SJCRH30 (cell line): Measurements from ENCODE around the gene CYBRD1. TPM values are rescaled to one million over a fixed set of nuclear protein-coding genes. Genes with fewer than 3 reads are reported as not detected.

Source experiments
- DNase-seq, 2 experiments: peaks; one replicate each; pipeline ENCODE4 v3.0.0-alpha.2; 2015 to 2020
- H3K27ac ChIP-seq: fragments of 250-450 bp; sonication (Bioruptor Pico); 2 replicates; pipeline ENCODE4 v1.5.1; 2020; ENCODE audit warnings: mild to moderate bottlenecking, moderate library complexity
- H3K27me3 ChIP-seq: fragments of 250-450 bp; sonication (Bioruptor Pico); 2 replicates; pipeline ENCODE4 v1.5.1; 2020; ENCODE audit warnings: mild to moderate bottlenecking, moderate library complexity
- H3K36me3 ChIP-seq: fragments of 250-450 bp; sonication (Bioruptor Pico); 2 replicates; pipeline ENCODE4 v1.5.1; 2020; ENCODE audit warnings: mild to moderate bottlenecking, moderate library complexity
- H3K4me1 ChIP-seq: fragments of 250-450 bp; sonication (Bioruptor Pico); 2 replicates; pipeline ENCODE4 v1.5.1; 2020; ENCODE audit warnings: mild to moderate bottlenecking, moderate library complexity
- H3K4me3 ChIP-seq: fragments of 250-450 bp; sonication (Bioruptor Pico); 2 replicates; pipeline ENCODE4 v1.5.1; 2020; ENCODE audit warnings: mild to moderate bottlenecking, moderate library complexity
- H3K9me3 ChIP-seq: fragments of 250-450 bp; sonication (Bioruptor Pico); replicated peaks from 2 replicates; pipeline ENCODE4 v1.5.1; 2020; ENCODE audit warnings: mild to moderate bottlenecking, moderate library complexity
- total RNA-seq: library from RNA; depleted of rRNA; stranded (reverse); fragments of >200 nt; shearing (Covaris generic); gene quantifications from 2 replicates; pipeline ENCODE4 v1.2.3, GENCODE V29; 2014

CYBRD1 gene
- total RNA-seq, 1 experiment from 2014 or later, result 71.2 TPM

- no peak overlapping the region for H3K4me3 ChIP-seq
- H3K27me3 ChIP-seq, result no peaks in the 10 kb centered on the region
- no peaks in the 10 kb centered on the region for H3K36me3 ChIP-seq
- no peak overlapping the region for H3K27ac ChIP-seq
- H3K9me3 ChIP-seq, result no peaks in the 10 kb centered on the region
- H3K4me1 ChIP-seq, result no peaks in the 10 kb centered on the region
- no peak for DNase-seq
These were observed 16.9 kb upstream of the CYBRD1 start for GRCh38 chr2:171505374-171505773.

- Histone ChIP-seq H3K4me1 (no peaks in the 10 kb centered on the region), H3K27ac (no peak overlapping the region), H3K27me3 (no peaks in the 10 kb centered on the region), H3K4me3 (no peak overlapping the region), H3K36me3 (no peaks in the 10 kb centered on the region), H3K9me3 (no peaks in the 10 kb centered on the region)
- DNase-seq, result no peak
These were observed 12.1 kb upstream of the CYBRD1 start for GRCh38 chr2:171509945-171510731.

GRCh38 chr2:171512014-171512413, 10.3 kb upstream of the CYBRD1 start:
- H3K4me1 ChIP-seq, result no peaks in the 10 kb centered on the region
- H3K27me3 ChIP-seq, result no peaks in the 10 kb centered on the region
- H3K27ac ChIP-seq, result no peak overlapping the region
- H3K4me3 ChIP-seq, result no peak overlapping the region
- no peaks in the 10 kb centered on the region for H3K36me3 ChIP-seq
- no peaks in the 10 kb centered on the region for H3K9me3 ChIP-seq
- DNase-seq, result no peak

GRCh38 chr2:171512683-171513195, 9.5 kb upstream of the CYBRD1 start:
- H3K9me3 ChIP-seq, result no peaks in the 10 kb centered on the region
- no peak overlapping the region for H3K27ac ChIP-seq
- no peaks in the 10 kb centered on the region for H3K36me3 ChIP-seq
- no peak overlapping the region for H3K4me3 ChIP-seq
- H3K4me1 ChIP-seq, result no peaks in the 10 kb centered on the region
- no peak for DNase-seq
- no peaks in the 10 kb centered on the region for H3K27me3 ChIP-seq

- H3K4me1 ChIP-seq, result no peaks in the 10 kb centered on the region
- H3K4me3 ChIP-seq, result no peak overlapping the region
- no peak for DNase-seq
- no peak overlapping the region for H3K27ac ChIP-seq
- H3K27me3 ChIP-seq, result no peaks in the 10 kb centered on the region
- no peaks in the 10 kb centered on the region for H3K36me3 ChIP-seq
- no peaks in the 10 kb centered on the region for H3K9me3 ChIP-seq
These were observed 8.5 kb upstream of the CYBRD1 start for GRCh38 chr2:171513719-171514160.

- Histone ChIP-seq H3K36me3 (no peaks in the 10 kb centered on the region), H3K27me3 (no peaks in the 10 kb centered on the region), H3K9me3 (no peaks in the 10 kb centered on the region), H3K4me3 (no peak overlapping the region), H3K27ac (no peak overlapping the region), H3K4me1 (no peaks in the 10 kb centered on the region)
- no peak for DNase-seq
These were observed 7.2 kb upstream of the CYBRD1 start for GRCh38 chr2:171514908-171515582.

GRCh38 chr2:171515672-171516298, 6.5 kb upstream of the CYBRD1 start:
- Histone ChIP-seq H3K4me1 (no peaks in the 10 kb centered on the region), H3K4me3 (no peak overlapping the region), H3K27ac (no peak overlapping the region), H3K9me3 (no peaks in the 10 kb centered on the region), H3K36me3 (no peaks in the 10 kb centered on the region), H3K27me3 (no peaks in the 10 kb centered on the region)
- no peak for DNase-seq

- Histone ChIP-seq H3K4me1 (0 out of 2 replicates have a peak, but pooled peaks cover 3% of the 10 kb centered on the region), H3K36me3 (no peaks in the 10 kb centered on the region), H3K27ac (no peak overlapping the region), H3K9me3 (no peaks in the 10 kb centered on the region), H3K27me3 (no peaks in the 10 kb centered on the region), H3K4me3 (no peak overlapping the region)
- DNase-seq, result peak; percentile 44 to 58
These were observed 5.5 kb upstream of the CYBRD1 start for GRCh38 chr2:171516793-171517192.

- H3K36me3 ChIP-seq, result peaks cover 4% of the 10 kb centered on the region
- no peak overlapping the region for H3K4me3 ChIP-seq
- no peak overlapping the region for H3K27ac ChIP-seq
- H3K9me3 ChIP-seq, result no peaks in the 10 kb centered on the region
- H3K27me3 ChIP-seq, result no peaks in the 10 kb centered on the region
- H3K4me1 ChIP-seq, result 0 out of 2 replicates have a peak, but pooled peaks cover 3% of the 10 kb centered on the region
- DNase-seq, result no peak
These were observed 1.8 kb upstream of the CYBRD1 start for GRCh38 chr2:171520471-171520870.

- Histone ChIP-seq H3K4me3 (peak overlapping the region; percentile 89), H3K27ac (peak overlapping the region; percentile 91)
These were observed 768 bp upstream of the CYBRD1 start for GRCh38 chr2:171521361-171522051.

GRCh38 chr2:171522788-171523087, 464 bp downstream of the CYBRD1 start:
- Histone ChIP-seq H3K27me3 (no peaks in the 10 kb centered on the region), H3K27ac (peak overlapping the region; percentile 91), H3K9me3 (no peaks in the 10 kb centered on the region), H3K36me3 (peaks cover 5% of the 10 kb centered on the region), H3K4me1 (0 out of 2 replicates have a peak, but pooled peaks cover 3% of the 10 kb centered on the region), H3K4me3 (peak overlapping the region; percentile 89)
- DNase-seq, result peak; percentile 48 to 64

More at GRCh38 chr2:171521361-171522051, 768 bp upstream of the CYBRD1 start:
- peak in 1 of 2 experiments; percentile 18 for DNase-seq
- H3K9me3 ChIP-seq, result no peaks in the 10 kb centered on the region
- 0 out of 2 replicates have a peak, but pooled peaks cover 3% of the 10 kb centered on the region for H3K4me1 ChIP-seq
- H3K27me3 ChIP-seq, result no peaks in the 10 kb centered on the region
- H3K36me3 ChIP-seq, result peaks cover 5% of the 10 kb centered on the region

- peak overlapping the region; percentile 89 for H3K4me3 ChIP-seq
- peak; percentile 75 to 81 for DNase-seq
- H3K4me1 ChIP-seq, result 0 out of 2 replicates have a peak, but pooled peaks cover 3% of the 10 kb centered on the region
- peaks cover 7% of the 10 kb centered on the region for H3K36me3 ChIP-seq
- H3K27me3 ChIP-seq, result no peaks in the 10 kb centered on the region
- H3K27ac ChIP-seq, result peak overlapping the region; percentile 91
- no peaks in the 10 kb centered on the region for H3K9me3 ChIP-seq
These were observed 1.1 kb downstream of the CYBRD1 start for GRCh38 chr2:171523088-171524017.

GRCh38 chr2:171524018-171524401, 1.7 kb downstream of the CYBRD1 start:
- Histone ChIP-seq H3K4me3 (peak overlapping the region; percentile 89), H3K36me3 (peaks cover 13% of the 10 kb centered on the region)
- peak in 1 of 2 experiments; percentile 13 for DNase-seq

More at GRCh38 chr2:171524018-171524401, 1.7 kb downstream of the CYBRD1 start:
- no peaks in the 10 kb centered on the region for H3K27me3 ChIP-seq
- no peaks in the 10 kb centered on the region for H3K9me3 ChIP-seq
- 0 out of 2 replicates have a peak, but pooled peaks cover 3% of the 10 kb centered on the region for H3K4me1 ChIP-seq
- no peak overlapping the region; the same call in 1 of the 2 replicates for H3K27ac ChIP-seq
